SK-N-SH (cell line): ENCODE results near the gene GSK3B.

ENCODE experiments used
- FOXJ3 ChIP-seq: sonication (generic); formaldehyde crosslinking; IDR thresholded peaks from 2 replicates; pipeline ENCODE4 v1.5.1; 2020; ENCODE audit warnings: mild to moderate bottlenecking, missing genetic modification reagents
- TCF12 ChIP-seq: IDR thresholded peaks from 2 replicates; pipeline ENCODE4 v1.4.0; 2012
- YY1 ChIP-seq: IDR thresholded peaks from 2 replicates; pipeline ENCODE4 v1.4.0; 2012; ENCODE audit warnings: low read depth, mild to moderate bottlenecking
- TF ChIP-seq, protein P1 (sequence below): fragments of 200-600 bp; sonication (generic); IDR thresholded peaks from 2 replicates; pipeline ENCODE4 v1.6.1; 2017; ENCODE audit warnings: antibody characterized with exemption, mild to moderate bottlenecking, moderate library complexity
- TF ChIP-seq, protein P2 (sequence below): IDR thresholded peaks from 2 replicates; pipeline ENCODE4 v1.4.0; 2012; ENCODE audit warnings: low read depth

GRCh38 chr3:120071259-120071658, 23.0 kb downstream of the GSK3B start:
- TF ChIP-seq, protein P1, sequence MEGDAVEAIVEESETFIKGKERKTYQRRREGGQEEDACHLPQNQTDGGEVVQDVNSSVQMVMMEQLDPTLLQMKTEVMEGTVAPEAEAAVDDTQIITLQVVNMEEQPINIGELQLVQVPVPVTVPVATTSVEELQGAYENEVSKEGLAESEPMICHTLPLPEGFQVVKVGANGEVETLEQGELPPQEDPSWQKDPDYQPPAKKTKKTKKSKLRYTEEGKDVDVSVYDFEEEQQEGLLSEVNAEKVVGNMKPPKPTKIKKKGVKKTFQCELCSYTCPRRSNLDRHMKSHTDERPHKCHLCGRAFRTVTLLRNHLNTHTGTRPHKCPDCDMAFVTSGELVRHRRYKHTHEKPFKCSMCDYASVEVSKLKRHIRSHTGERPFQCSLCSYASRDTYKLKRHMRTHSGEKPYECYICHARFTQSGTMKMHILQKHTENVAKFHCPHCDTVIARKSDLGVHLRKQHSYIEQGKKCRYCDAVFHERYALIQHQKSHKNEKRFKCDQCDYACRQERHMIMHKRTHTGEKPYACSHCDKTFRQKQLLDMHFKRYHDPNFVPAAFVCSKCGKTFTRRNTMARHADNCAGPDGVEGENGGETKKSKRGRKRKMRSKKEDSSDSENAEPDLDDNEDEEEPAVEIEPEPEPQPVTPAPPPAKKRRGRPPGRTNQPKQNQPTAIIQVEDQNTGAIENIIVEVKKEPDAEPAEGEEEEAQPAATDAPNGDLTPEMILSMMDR: no peak
- TF ChIP-seq, protein P2, sequence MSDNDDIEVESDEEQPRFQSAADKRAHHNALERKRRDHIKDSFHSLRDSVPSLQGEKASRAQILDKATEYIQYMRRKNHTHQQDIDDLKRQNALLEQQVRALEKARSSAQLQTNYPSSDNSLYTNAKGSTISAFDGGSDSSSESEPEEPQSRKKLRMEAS: no peak
- no peak for TF ChIP-seq YY1
- no peak for TF ChIP-seq FOXJ3 (CRISPR knock-in tag)
- TF ChIP-seq TCF12: no peak
